HG03108 (cell line): ENCODE results near the gene DOCK4.
"Not testable (repeated sequence)": the region's sequence is repeated elsewhere in the genome, so short reads cannot be mapped to it uniquely, and the experiment has no call there.

Experiments
- ATAC-seq: cut with Tn5 transposase; IDR thresholded peaks from one replicate; pipeline ENCODE4 v1.9.1; 2021; ENCODE audit warnings: moderate library complexity; ENCODE audit not compliant: unreplicated experiment

The DOCK4 gene

DNA sequence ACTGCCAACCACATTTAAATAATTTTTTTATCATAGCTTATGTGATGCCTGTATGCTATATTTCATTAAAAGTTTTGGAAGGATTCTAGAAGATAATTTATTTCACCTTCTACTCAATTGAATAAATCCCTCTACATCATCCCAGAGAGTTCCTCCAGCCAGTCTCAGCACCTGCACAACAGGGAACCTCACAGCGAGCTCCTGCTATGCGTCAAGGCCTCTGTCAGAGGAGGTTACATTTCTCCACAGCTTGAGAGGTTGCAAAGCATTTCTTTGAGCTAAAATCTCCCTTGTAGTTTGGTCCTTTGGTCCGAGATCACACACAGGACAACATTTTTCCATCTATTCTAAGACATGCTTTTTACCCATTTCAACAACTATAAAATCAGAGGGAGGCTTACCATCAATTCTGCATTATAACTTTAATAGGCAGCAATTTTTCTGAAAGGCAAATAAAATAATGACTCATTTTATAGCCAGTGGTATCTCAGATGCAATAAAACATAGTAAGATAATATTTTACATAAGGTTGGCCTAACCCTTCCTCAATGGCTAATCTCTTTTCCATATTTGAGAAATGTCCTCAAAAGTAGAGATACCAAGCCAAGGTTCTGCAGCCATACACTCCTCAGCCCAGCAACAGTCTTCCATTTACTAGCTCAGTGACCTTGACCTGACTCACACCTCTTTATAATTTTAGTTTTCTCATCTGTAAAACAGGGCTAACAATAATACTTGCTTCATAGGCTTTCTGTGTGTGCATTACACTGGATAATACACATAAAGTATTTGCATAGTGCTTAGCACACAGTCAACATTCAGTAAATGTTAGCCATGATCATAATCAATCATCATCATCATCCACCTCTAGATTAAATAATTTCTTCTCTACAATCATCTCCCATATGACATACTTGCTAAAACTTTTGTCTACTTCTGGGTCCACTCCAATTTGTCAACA lies 68.8 kb downstream of the DOCK4 start:
- ATAC-seq: no peak

DNA sequence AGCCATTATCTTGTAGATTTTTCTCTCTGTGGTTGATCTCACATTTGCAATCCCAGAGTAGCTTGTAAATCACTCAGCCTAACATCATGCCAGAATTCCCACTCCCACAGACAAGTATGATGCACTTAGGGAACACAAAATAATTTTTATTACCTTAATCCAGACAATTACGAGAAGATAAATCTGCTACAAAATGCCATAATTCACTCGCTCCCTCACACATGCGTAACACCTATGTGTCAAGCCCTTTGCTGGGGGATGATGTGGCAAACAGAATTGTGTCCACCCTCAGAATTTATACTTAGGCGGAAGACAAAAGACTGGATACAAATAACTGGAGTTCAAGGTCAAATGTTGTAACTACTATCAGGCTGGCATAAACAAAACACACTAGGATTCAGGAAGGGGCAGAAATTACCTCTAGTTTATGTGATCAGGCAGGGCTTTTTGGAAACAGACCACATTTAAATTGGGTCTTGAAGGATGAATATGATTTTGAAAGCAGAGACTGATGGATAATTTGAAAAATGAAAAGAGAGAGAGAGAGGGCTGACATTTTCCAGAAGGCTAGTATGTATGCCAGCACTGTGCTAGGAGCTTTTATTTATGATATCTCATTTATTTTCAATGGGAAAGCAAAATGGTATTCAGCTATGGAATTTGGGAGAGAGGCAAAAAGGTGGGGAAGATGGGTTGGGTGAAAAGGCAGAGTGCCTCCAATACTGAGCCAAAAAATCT lies 69.8 kb downstream of the DOCK4 start:
- ATAC-seq: no peak

DNA sequence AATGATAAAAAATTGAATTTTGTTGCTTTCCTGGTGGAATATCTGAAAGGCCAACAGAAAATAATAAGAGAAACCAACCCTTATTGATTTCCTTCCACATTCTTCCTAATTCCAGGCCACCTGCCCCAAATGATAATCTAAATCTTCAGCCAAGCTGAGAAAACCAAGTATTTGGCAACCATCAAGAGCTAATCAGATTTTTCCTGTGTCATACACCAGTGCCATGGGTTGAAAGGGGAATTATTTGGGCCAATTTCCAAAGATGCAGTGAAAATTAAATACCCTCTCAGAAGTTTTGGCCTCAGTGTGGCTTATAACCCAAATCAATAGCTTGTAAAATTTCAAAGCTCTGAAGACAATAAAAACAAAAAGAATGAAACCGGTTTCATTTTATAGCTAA lies 70.4 kb downstream of the DOCK4 start:
- ATAC-seq: no peak

DNA sequence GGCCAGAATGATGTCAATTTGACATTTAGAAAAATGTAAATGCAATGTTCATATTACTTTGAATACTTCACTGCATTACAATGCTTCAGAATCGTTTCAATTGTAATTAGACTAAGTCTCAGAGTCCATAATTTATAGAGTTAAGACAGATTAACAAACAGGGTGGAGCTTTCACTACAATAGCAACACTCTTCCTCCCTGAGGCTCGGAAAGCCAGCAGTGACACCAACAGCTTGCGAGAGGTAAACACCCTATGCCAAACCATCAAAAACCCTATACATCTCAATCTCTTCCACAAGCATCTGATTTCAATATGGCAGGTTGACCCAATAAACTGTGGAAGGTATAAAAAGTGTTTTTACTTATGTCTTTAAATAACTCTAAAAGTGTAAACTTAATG lies 72.2 kb downstream of the DOCK4 start:
- no peak for ATAC-seq

DNA sequence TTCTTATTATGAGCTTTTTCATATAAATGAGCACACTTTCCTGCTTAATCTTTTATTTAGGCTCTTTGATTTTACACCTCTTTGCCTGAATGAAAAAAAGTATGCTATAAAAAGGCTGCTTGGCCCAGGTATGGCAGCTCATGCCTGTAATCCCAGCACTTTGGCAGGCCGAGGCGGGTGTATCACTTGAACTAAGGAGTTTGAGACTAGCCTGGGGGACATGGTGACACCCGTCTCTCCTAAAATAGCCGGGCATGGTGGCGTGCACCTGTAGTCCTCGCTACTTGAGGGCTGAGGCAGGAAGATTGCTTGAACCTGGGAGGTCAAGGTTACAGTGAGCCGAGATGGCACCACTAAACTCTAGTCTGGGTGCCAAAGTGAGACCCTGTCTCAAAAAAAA lies 72.9 kb downstream of the DOCK4 start:
- ATAC-seq: no peak

GRCh38 chr7:112132051-112132694 lies 74.0 kb downstream of the DOCK4 start:
- ATAC-seq: no peak

- ATAC-seq: no peak
Observed at GRCh38 chr7:112130729-112131410, 75.3 kb downstream of the DOCK4 start.

GRCh38 chr7:112129655-112130323 lies 76.4 kb downstream of the DOCK4 start:
- ATAC-seq: no peak

- ATAC-seq: not testable (repeated sequence)
Observed at GRCh38 chr7:112128461-112129425, 77.5 kb downstream of the DOCK4 start.

DNA sequence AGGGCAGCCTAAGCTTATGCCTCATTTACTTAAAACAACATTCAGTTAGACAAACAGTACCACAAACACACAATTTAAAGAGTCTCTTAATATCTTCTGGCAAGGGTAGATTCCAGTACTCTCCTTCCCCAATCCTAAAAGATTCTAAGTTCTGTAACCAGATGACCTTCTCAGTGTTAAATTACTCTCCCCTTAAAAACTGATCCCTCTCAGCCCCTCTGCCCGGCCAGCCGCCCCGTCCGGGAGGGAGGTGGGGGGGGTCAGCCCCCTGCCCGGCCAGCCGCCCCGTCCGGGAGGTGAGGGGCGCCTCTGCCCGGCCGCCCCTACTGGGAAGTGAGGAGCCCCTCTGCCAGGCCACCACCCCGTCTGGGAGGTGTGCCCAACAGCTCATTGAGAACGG lies 78.2 kb downstream of the DOCK4 start:
- ATAC-seq: not testable (repeated sequence)

DNA sequence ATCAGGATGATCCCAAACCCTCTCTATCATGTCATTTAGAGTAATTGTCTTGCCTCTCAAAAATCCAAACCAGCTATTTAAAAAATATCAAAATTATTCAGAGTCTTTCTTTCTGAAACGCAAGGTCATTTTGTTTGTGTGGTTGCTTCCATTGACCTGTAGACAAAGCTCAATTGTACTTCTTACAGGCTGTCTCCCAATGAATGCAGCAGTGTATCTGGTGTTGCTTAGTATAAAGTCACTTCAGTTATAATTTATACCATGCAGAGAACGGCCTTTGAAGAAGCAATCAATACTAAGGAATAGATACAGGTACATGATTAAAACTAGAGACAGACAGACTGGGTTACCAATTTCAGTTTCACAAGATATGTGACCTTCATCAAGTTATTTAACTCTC lies 80.9 kb downstream of the DOCK4 start:
- no peak for ATAC-seq

DNA sequence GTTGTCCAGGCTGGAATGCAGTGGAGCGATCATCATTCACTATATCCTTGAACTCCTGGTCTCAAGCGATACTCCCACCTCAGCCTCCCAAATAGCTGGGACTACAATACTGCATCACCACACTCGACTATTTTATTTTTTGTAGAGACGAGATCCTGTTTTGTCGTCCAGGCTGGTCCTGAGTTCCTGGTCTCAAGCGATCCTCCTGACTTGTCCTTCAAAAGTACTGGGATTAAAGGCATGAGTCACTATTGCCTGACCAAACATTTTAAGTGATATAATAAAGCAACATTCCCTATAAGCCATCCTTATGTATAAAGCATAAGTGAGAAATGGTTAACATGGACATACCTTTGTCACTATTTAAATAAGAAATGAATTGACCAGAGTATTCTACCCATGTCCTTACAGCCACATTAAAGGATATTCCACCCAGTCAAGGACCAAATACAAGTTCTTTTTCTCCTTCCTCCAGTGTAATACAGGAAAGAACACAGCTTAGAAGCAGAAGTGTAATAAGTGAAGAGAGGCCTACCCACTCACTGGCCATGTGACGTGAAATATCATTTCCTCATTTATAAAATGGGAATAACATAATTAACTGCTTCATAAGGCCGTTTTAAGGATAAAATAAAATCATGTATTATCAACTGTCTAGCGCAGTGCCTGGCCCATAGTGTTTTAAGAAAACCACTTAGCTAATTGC lies 82.0 kb downstream of the DOCK4 start:
- no peak for ATAC-seq

DNA sequence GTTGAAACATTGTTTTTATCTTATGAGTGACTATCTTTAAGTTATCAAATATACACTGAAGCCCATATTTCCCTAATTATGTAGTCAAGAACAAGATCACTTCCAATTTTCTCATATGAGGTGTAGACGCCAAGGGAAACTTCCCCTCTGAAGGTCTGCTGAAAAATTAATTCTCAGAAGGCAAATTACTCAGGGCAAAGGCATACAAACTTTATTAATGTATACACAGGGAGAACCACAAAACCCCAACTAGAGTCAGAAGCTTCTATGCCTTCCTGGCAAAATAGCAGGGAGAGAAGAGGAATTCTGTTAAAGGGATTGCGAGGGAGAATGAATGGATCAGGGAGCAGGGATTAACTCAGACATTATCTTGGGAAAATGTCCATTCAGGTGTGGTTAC lies 83.4 kb downstream of the DOCK4 start:
- no peak for ATAC-seq

DNA sequence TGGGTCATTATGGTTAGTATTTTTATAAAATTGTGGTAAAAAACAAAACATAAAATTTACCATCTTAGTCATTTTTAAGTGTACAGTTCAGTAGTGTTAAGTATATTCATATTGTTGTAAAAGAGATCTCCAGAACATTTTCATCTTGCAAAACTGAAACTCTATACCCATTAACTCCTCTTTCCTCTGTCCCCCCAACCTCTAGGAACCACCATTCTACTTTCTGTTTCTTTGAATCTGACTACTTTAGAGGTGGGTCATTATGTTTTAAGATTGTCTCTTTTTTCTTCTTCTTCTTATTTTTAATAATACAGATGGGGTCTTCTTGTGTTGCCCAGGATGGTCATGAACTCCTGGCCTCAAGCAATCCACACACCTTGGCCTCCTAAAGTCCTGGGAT lies 84.1 kb downstream of the DOCK4 start:
- no peak for ATAC-seq

DNA sequence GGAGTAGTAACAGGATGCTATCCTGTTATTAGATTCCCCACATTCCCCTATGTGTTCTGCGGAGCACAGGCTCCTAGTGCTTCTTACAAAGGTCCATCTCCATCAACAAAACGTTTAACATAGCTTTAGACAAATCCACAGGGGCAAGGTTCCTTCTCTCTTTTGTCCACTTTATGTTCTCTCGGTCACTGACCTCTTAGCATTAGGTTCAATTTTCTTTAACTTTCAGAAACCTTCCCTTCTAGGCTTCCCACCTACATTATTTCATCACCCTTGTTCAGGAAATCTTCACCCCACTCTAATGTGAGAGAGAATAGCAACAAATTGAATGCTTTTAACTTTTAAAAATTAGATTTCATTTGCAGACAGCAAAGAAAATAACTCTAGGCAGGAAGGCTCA lies 84.9 kb downstream of the DOCK4 start:
- ATAC-seq: no peak

- ATAC-seq: peak; percentile 91
Observed at GRCh38 chr7:112120696-112121217, 85.4 kb downstream of the DOCK4 start.

DNA sequence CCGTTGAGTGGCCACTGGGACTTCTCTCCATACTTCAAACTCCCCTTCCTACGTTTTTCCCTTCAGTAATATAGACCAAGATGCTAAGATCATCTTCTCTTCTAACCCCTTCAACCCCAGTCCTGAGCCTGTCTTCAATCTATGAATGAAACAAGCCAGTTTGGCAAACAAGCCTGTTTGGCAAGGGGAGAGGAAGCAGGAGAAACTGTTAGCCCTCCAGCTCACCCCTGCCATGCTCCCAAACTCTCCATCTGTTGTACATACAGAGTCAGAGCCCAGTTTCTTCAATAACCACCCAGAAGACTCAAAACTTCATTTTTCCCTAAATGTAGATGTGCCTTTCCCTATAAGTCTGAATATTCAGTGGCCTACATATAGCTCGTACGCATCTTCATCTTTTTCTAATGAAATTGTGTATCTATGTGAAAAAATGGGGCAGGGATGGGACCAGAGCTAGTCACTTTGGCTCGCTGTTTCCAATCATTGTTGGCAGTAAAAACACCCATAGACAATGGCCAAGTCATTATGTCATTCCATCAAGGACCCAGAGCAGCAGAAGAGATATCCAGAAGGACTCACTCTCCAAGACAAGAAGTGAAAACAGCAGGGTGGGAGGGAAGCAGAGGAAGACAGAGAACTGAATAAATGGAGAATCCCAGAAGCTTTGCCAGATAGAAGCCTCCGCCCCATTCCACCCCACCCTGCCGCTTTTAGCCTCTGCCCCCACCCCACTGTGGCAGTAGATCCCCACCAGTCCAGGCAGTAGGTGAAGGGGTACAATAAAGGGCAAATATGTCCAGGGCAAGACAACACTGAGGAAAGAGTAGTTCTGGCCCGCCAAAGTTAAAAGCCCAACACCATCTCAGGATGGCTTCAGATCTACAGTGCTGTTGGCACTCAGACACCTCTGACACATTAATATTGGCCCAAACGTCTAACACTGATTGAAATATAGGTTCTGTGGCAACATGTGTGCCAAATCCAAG lies 87.3 kb downstream of the DOCK4 start:
- no peak for ATAC-seq
